ENCODE measurements around the gene SLC25A27.

SLC25A27 gene

DNA sequence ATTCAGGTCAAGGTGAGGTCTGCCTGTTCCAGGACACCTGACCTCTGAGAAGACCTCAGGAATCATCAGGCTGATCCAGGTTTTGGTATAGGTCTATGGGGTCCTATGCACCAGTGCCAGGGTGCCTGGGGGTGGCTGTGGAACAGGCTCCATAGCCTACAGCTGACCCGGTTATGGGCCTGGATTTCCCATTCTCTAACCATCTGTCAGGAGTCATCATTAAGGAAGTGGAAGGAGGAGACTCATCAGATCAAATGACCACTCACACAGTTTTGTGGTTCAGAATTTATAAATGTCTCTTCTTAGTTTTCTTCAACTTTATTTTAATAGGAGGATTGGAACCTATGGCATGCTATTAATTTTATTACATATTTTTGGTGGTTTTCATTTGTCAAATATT is 67.6 kb downstream of the SLC25A27 start:
- no peak for DNase-seq

All from SHP77 (cell line).